GM21360 (cell line): ENCODE results near the gene PCDHGB6.
"Not testable (repeated sequence)": the region's sequence is repeated elsewhere in the genome, so short reads cannot be mapped to it uniquely, and the experiment has no call there.

ENCODE experiments used
- ATAC-seq: cut with Tn5 transposase; IDR thresholded peaks from one replicate; pipeline ENCODE4 v1.9.1; 2021; ENCODE audit warnings: mild to moderate bottlenecking, moderate library complexity; ENCODE audit not compliant: unreplicated experiment

The PCDHGB6 gene

DNA sequence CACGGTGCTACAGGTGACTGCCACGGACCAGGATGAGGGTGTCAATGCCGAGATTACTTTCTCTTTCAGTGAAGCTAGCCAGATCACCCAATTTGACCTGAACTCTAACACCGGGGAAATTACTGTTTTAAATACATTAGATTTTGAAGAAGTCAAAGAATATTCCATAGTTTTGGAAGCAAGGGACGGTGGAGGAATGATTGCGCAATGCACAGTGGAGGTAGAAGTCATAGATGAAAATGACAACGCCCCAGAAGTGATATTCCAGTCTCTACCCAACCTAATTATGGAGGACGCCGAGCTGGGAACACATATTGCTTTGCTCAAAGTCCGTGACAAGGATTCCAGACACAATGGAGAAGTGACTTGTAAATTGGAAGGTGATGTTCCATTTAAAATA is 19.2 kb upstream of the PCDHGB6 start:
- ATAC-seq = no peak

DNA sequence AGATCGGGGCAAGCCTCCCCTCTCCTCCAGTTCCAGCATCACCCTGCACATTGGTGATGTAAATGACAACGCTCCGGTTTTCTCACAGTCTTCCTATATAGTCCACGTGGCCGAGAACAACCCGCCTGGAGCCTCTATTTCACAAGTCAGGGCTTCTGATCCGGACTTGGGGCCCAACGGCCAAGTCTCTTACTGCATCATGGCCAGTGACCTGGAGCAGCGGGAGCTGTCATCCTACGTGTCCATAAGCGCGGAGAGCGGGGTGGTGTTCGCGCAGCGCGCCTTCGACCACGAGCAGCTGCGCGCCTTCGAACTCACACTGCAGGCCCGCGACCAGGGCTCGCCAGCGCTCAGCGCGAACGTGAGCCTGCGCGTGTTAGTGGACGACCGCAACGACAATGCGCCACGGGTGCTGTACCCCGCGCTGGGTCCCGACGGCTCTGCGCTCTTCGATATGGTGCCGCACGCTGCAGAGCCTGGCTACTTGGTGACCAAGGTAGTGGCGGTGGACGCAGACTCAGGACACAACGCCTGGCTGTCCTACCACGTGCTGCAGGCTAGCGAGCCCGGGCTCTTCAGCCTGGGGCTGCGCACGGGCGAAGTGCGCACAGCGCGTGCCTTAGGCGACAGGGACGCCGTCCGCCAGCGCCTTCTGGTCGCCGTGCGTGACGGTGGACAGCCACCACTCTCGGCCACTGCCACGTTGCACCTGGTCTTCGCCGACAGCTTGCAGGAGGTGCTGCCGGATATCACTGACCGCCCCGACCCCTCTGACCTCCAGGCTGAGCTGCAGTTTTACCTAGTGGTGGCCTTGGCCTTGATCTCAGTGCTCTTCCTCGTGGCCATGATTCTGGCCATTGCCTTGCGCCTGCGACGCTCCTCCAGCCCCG is 18.4 kb upstream of the PCDHGB6 start:
- ATAC-seq = no peak

DNA sequence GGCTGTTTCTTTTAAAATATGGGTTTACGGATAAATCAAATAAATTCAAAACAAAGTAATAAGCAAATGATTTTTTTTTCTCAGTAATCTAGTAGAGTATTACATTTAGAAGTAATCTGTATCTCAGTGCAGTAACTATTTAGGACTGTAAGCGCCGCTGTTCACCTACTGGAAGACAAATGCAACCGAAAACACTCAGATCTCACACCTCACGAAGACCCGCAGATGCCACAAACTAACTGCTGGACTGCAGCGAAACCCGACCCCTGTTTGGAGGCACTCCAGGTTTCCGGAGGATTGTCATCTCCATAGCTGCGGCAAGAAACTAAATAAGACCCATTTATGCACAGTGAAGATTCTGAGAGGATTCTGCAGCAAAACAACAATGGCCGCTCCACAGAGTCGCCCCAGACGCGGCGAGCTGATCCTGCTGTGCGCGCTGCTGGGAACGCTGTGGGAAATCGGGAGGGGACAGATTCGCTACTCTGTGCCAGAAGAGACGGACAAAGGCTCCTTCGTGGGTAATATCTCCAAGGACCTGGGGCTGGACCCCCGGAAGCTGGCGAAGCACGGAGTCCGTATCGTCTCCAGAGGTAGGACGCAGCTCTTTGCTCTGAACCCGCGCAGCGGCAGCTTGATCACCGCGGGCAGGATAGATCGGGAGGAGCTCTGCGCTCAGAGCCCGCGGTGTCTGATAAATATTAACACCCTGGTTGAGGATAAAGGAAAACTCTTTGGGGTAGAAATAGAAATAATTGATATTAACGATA is 15.2 kb upstream of the PCDHGB6 start, which contains the start of gene PCDHGA8:
PCDHGA8 (plus strand) TSS at position 205 of the 770 bp plus-strand sequence; CDS start at position 386, 181 bp downstream.
- ATAC-seq = no peak

- ATAC-seq = no peak
Measured at GRCh38 chr5:141393267-141393666, 14.6 kb upstream of the PCDHGB6 start.

DNA sequence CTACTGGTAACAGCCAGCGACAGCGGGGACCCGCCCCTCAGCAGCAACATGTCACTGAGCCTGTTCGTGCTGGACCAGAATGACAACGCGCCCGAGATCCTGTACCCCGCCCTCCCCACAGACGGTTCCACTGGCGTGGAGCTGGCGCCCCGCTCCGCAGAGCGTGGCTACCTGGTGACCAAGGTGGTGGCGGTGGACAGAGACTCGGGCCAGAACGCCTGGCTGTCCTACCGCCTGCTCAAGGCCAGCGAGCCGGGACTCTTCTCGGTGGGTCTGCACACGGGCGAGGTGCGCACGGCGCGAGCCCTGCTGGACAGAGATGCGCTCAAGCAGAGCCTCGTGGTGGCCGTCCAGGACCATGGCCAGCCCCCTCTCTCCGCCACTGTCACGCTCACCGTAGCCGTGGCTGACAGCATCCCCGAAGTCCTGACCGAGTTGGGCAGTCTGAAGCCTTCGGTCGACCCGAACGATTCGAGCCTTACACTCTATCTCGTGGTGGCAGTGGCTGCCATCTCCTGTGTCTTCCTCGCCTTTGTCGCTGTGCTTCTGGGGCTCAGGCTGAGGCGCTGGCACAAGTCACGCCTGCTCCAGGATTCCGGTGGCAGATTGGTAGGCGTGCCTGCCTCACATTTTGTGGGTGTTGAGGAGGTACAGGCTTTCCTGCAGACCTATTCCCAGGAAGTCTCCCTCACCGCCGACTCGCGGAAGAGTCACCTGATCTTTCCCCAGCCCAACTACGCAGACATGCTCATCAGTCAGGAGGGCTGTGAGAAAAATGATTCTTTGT is 13.2 kb upstream of the PCDHGB6 start:
- not testable (repeated sequence) for ATAC-seq

- ATAC-seq = peak; percentile 99
Measured at GRCh38 chr5:141397756-141398551, 9.9 kb upstream of the PCDHGB6 start, which contains the start of gene PCDHGB5. Gene PCDHGB5 (plus strand): TSS chr5:141397947. CDS start chr5:141398128, 181 bp downstream.

DNA sequence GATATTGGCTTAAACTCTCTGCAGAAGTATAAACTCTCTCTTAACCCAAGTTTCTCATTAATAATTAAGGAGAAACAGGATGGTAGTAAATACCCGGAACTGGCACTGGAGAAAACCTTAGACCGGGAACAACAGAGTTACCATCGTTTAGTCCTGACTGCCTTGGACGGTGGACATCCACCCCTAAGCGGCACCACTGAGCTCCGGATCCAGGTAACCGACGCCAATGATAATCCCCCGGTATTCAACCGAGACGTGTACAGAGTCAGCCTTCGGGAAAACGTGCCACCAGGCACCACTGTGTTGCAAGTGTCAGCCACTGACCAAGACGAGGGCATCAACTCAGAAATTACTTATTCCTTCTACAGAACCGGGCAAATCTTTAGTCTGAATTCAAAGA is 9.2 kb upstream of the PCDHGB6 start:
- no peak for ATAC-seq

- ATAC-seq = no peak
Measured at GRCh38 chr5:141399555-141400258, 8.1 kb upstream of the PCDHGB6 start.

DNA sequence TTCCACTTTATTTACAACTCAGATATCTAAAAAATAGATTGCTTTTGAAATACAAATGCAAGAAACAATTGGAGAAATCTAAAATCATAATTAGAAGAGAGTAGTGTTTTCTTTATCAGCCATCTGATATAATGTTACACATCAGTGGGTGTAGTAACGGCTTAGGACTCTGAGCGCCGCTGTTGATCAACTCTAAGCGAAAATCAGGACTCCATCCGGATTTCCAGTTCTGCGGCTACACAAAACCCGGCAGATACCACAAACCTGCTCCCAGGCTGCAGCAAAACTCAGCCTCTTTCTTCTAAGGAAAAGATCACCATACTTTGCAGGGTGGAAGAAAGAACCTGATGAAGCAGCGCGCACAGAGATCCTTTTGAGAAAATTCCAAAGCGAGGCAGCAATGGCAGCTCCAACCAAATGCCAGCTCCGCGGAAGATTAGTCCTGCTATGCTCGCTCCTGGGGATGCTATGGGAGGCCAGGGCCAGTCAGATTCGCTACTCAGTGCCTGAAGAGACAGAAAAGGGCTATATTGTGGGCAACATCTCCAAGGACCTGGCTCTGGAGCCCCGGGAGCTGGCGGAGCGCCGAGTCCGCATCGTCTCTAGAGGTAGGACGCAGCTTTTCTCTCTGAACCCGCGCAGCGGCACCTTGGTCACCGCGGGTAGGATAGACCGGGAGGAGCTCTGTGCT is 5.1 kb upstream of the PCDHGB6 start, which contains the start of gene PCDHGA9:
PCDHGA9 (plus strand) TSS at position 226 of the 691 bp plus-strand sequence; CDS start at position 401, 175 bp downstream.
- no peak for ATAC-seq

DNA sequence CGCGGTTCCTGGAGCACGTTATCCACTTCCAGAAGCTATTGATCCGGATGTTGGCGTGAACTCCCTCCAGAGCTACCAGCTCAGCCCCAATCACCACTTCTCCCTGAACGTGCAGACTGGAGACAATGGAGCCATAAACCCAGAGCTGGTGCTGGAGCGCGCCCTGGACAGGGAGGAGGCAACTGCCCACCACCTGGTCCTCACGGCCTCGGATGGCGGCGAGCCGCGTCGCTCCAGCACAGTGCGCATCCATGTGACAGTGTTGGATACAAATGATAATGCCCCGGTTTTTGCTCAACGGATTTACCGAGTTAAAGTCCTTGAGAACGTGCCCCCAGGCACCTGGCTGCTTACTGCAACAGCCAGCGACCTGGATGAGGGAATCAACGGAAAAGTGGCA is 4.4 kb upstream of the PCDHGB6 start:
- ATAC-seq = no peak

DNA sequence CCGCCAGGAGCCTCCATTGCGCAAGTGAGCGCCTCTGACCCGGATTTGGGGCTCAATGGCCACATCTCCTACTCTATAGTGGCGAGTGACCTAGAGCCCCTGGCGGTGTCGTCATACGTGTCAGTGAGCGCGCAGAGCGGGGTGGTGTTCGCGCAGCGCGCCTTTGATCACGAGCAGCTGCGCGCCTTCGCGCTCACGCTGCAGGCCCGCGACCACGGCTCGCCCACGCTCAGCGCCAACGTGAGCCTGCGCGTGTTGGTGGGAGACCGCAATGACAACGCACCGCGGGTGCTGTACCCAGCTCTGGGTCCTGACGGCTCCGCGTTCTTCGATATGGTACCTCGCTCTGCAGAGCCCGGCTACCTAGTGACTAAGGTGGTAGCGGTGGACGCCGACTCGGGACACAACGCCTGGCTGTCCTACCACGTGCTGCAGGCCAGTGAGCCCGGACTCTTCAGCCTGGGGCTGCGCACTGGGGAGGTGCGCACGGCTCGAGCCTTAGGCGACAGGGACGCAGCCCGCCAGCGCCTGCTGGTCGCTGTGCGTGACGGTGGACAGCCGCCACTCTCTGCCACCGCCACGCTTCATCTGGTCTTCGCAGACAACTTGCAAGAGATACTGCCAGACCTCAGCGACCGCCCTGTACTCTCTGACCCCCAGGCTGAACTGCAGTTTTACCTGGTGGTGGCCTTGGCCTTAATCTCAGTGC is 1.9 kb downstream of the PCDHGB6 start:
- ATAC-seq = no peak

- ATAC-seq = no peak
Measured at GRCh38 chr5:141411575-141411974, 3.8 kb downstream of the PCDHGB6 start.

- ATAC-seq = no peak
Measured at GRCh38 chr5:141412854-141413539, 5.2 kb downstream of the PCDHGB6 start, which contains the start of gene PCDHGA10. Gene PCDHGA10 (plus strand): TSS chr5:141412987. CDS start chr5:141413176, 189 bp downstream.

GRCh38 chr5:141413540-141414069 is 5.8 kb downstream of the PCDHGB6 start:
- ATAC-seq = no peak

- ATAC-seq = not testable (repeated sequence)
Measured at GRCh38 chr5:141414548-141415274, 6.9 kb downstream of the PCDHGB6 start.

GRCh38 chr5:141415275-141415618 is 7.4 kb downstream of the PCDHGB6 start:
- not testable (repeated sequence) for ATAC-seq
